Stromal cell of bone marrow (primary cell): ENCODE measurements around the gene CD72.

Experiments
- DNase-seq: peaks from one replicate; pipeline ENCODE4 v3.0.0-alpha.2; 2012; ENCODE audit warnings: low read depth

CD72 gene, protein sequence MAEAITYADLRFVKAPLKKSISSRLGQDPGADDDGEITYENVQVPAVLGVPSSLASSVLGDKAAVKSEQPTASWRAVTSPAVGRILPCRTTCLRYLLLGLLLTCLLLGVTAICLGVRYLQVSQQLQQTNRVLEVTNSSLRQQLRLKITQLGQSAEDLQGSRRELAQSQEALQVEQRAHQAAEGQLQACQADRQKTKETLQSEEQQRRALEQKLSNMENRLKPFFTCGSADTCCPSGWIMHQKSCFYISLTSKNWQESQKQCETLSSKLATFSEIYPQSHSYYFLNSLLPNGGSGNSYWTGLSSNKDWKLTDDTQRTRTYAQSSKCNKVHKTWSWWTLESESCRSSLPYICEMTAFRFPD

DNA sequence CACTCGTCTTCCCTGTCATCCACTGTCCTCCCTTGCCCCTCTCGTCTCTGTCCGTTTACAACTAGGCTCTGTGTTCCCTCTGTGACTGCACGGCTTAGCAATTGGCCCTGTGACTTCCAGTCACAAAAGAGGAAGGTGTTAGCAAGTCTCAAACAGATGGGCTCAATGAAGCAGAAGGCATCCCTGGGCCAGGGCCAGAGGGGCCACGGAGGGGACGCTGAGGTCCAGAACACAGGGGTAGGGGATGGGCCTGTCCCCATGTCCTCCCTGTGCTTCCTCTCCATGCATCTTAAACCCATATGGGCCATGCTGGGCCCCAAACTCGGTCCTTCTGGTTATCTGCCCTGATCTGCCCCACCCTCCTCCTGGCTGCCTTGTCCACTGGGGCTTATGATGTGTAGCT is at the start of gene CD72:
Gene CD72, minus strand, starts transcription at position 89 of the 403 bp plus-strand sequence. CDS start 110 bp downstream, outside the sequence.
- no peak for DNase-seq

DNA sequence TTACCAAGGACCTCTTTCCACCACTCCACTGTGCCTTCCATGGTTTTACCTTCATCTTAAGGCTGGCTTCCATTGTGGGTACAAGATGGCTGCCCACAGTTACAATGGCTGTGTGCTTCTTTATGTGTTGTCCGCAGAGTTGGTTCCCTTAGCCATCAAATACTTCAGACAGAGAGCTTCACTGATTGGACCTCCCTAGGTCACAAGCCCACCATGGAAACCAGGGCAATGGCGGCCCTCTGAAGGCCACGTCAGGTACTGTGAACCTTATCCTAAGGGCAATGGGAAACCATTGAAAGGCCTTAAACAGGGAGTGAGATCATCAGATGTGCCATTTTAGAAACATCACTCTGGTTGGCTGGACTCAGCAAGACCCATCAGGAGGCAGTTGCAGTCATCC is 49.7 kb upstream of the CD72 start:
- DNase-seq: no peak

DNA sequence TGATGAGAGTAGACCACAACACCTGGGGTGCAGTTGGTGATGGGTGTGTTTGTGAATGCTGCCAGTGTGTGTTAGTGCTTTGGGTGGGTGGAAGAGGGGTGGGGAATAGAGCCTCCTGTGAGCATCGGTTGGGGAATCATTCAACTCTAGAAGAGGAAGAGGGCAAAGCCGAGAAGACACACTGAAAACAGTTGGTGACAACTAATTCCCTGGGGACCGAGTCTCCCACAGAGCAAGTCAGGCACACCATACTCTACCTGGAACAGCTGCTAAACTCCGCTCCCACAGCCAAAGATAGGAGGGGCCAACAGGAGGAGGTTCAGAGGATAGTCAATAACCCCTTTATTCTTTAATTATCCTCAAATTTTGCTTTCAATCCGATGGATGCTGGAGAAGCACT is 48.3 kb upstream of the CD72 start:
- DNase-seq: no peak

DNA sequence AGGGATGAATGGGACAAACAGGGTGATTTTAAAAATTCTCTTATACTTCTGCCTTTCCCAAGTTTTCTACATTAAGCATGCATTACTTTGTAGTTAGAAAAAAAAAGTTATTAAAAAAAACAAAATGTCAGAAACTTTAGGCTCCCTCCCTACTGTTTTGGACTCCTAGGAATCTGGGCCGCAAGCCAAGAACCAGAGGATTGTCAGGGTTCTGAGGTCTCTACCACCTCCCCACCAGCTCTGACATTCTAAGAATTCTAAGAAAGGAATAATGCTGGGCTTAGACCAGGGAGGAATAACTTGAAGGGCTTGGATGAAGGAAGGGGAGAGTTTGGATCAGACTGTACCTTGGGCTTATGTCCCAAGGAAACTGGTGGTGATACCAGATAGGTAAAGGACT is 47.8 kb upstream of the CD72 start:
- DNase-seq: no peak

DNA sequence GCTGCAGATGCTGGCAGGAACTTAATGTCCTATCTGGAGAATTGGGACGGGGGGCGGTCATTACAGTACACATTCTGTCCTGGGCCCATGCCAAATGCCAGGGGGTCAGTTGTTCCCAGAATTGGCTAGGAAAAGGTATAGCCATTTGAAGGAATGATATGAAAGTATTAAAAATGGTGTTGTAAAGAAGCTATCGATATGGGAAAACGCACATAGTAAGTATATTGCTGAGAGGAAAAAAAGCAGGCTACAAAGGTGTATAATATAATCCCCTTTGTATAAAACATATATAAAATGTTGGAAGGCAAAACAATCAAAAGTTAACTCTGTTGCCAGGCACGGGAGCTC is 47.2 kb upstream of the CD72 start:
- DNase-seq: no peak

DNA sequence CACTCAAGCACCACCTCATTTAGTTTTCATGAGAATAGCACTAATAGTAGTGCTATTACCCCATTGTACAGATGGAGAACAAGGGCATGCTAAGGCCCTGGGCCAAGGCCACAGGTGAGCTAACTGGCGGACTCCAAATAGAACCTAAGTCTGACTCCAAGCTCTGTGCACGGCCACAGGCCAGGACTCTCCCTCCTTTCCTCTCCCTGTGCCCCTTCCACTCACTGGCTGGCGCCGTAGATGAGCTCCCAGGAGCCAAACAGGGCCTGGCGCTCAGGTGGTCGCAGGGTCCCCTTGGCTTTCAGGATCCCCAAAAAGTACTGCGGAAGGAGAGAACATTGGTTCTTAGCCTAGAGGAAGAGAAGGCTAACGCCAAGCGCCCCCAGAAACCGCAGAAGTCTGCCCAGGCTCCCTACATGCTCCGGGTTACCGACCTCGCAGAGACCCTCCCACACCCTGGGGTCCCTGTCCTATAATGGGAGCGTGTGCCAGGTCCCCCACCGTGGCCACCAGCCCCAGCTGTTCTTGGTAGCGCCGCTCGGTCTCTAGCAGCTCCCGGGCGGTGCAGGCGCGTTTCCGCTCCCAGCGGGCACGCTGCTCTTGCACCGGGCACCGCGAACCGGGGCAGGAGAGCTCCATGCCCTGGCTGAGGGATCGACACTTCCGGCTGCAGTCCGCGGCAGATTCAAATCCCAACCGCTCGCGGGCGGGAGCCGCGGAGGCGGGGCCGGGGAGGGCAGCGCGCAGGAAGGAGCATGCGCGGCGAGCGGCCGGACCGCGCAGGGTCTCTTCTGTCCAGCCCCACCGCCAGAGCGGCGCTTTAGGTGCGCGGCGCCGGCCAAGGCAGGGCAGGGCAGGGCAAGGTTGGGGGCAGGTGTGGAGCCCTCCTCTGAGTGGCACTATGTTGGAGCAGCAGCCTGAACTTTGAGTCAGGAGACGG is 46.6 kb upstream of the CD72 start, which contains the start of gene ARHGEF39:
Gene ARHGEF39, minus strand, starts transcription at position 665 of the 940 bp plus-strand sequence. Its CDS starts 26 bp downstream, at position 639.
- DNase-seq: peak; percentile 47

DNA sequence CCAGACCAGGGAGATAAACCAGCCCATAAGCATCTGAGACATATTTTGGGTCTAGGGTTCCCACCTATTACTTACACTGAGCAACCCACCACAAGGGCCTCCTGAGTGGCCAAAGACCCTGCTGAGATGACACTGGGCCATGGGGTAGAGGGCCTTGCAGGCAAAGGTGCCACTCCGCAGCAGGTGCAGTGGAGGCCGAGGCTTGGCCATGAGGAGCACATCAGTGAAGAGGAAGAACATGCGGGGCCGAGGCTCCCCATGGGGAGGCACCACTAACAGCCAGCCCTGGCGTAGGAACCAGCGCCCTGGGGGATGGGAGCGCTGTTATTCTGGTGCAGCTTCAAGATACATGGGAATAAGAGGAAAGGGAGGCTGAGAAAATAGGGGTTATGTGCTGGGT is 44.2 kb upstream of the CD72 start:
- no peak for DNase-seq

DNA sequence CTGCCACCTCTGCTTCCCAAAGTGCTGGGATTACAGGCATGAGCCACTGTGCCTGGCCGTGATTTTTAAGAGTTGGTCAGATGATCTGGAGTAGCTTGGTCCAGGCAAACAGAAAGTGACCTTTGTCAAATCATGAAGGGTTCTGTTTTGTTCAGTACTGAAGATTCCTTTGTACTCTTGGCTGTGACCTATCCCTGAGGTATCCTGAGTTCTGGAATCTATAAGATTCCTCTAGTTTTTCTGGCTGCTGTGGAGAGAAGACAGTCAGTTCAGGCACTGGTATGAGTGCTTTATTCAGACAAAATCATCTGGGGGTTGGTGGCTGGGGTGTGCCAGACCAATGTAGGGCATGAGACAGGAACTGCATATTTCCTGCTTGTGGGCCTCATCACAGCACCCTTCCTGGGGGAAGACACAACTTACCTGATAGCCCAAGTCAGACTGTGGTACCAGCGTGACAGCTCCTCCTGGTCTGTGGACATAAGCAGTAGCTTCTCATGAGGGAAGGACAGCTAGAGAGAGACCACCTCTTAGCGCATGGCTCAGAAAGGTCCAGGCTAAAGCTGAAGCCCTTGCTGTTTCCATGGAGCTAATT is 43.6 kb upstream of the CD72 start:
- no peak for DNase-seq

DNA sequence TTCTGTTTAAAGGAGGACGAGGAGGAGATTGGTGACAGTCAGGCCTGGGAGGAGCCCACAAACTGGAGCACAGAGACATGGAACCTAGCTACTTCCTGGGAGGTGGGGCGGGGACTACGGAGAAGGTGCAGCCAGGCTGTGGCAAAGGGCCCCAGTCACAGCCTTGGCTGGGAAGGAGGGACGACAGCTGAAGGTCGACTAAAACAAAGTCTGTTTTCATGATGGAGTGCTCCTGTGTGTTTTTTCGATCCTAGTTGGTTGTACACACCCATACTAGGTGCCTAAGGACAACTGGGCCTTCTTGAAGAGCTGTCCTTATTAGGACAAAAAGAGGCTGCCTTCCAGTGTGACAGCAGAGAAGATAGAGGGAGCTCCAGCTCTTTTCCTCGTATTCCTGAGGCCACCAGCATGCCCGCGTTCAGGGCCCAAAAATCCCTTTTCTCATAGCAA is 42.8 kb upstream of the CD72 start:
- no peak for DNase-seq

DNA sequence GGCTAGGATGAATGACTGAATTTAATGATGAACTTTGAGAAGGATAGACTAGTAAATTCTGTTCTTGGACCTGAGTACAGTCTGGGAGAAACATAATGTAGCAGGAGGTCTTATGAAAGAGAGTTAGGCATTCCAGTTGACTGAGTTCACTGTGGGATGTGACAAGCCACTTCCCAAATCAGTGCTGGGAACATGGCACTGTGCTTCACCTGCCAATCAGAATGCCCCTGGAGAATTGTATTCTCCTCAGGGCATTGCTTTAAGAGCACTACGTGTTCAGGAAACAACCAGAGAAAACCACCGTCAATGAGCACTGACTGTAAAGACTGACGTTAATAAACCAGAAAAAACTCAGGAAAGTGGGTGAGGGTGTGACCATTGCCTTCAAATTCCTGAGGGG is 41.1 kb upstream of the CD72 start:
- peak; percentile 56 for DNase-seq

DNA sequence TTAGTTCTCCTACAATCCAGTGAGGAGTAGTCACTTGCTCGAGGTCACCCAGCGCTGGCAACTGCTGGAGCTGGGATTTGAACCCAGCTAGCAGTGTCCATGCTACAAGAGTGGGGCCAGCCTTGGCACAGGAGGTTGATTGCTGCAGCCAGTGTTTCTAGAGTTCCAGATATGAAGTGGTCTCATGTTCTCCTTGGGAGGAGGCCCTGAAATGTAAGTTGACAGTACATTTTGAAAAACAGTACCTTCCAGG is 40.7 kb upstream of the CD72 start:
- no peak for DNase-seq

DNA sequence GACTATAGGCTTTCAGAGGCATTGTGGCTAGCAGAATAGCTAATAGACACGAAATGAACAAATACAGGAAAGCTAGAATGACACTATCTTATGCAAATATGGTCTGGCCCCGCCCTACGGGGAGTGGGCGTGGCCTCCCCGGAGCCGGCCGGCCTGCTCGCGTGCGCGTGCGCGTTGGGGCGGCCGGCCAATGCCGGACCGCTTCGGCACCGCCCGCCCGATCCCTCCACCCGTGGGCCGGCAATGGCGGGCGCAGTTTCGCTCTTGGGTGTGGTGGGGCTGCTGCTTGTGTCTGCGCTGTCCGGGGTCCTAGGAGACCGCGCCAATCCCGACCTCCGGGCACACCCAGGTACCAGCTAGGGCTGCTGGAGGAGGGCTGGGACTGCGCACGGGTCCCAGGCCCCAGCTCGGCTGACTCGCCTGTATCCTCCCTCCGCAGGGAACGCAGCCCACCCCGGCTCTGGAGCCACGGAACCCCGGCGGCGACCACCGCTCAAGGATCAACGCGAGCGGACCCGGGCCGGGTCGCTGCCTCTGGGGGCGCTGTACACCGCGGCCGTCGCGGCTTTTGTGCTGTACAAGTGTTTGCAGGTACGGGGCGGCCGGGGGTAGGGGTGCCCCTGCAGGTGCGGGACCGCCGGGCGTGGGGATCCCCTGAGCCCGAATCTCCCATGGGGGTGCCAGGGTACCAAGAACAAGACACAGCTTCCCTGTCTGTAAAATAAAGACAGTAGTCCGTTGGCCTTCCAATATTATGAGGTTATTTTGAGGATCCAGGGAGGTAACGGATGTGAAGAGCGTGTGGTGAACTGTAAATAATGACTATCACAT is 40.1 kb upstream of the CD72 start, which contains the start of gene CCDC107:
Gene CCDC107, plus strand, starts transcription at position 156 of the 831 bp plus-strand sequence. Its CDS starts 88 bp downstream, at position 244.
- DNase-seq: no peak

DNA sequence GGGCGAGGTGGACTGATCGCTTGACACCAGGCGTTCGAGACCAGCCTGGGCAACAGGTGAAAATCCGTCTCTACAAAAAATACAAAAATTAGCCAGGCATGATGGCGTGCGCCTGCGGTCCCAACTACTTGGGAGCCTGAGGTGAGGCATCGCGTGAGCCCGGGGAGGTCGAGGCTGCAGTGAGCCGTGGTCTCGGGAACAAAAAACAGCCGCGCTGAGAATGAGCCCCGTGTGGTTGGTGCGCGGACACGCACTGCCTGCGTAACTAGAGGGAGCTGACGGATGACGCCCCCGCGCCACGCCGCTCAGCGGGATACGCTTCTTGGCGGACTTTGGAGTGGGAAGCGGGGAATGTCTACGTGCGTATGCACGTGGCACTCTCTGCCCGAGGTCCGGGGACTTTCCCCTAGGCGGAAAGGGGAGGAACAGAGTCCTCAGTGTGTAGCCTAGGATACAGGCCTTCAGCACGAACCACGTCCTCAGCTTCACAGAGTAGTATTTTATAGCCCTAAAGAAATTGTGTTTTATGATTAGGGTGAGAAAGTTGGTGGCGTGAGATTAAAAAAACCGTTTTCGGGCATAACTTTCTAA is 39.4 kb upstream of the CD72 start, which contains the start of gene RMRP:
Gene RMRP, minus strand, starts transcription at position 474 of the 591 bp plus-strand sequence.
- peak; percentile 98 for DNase-seq

DNA sequence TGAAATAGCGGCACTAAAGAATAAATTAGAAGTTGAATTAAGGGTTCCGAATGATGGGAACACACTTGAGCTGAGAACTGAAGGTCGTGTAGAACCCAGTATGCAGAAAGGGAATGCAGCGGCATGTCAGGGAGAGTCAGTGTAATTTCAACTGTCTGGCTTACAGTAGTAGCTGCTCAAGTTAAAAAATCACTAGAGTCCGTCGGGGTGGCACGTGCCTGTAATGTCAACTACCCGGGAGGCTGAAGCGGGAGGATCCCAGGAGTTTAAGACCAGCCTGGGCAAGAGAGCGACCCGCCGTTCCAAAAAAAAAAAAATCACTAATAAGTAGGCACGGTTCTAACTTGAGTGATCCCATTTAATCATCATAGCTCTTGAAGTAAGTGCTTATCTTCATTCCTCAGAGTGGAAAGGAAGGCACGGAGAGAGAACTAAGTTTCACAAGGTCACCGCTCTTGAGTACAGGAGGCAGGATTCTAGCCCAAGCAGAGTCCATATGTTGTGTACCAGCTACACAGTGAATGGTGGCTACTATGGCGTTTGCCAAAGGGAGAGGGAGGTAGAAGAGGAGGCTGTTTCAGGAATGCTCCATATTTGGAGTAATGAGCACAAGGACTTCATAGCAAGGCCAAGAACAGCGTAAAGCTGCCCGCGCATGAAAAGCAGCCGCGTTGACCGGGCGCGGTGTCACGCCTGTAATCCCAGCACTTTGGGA is 38.8 kb upstream of the CD72 start:
- no peak for DNase-seq

DNA sequence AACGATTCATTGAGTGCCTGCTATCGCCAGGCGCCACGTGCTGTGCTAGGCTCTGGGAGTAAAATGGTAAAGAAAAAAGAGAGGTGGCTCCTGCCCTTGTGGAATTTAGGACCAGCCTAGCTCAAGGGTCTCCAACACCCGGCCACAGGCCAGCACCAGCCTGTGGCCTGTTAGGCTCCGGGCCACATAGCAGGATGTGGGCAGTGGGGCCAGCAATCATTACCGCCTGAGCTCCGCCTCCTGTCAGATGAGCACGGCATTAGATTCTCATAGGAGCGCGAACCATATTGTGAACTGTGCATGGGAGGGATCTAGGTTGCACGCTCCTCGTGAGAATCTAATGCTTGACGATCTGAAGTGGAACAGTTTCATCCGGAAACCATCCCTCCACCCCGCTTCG is 38.1 kb upstream of the CD72 start:
- DNase-seq: no peak

DNA sequence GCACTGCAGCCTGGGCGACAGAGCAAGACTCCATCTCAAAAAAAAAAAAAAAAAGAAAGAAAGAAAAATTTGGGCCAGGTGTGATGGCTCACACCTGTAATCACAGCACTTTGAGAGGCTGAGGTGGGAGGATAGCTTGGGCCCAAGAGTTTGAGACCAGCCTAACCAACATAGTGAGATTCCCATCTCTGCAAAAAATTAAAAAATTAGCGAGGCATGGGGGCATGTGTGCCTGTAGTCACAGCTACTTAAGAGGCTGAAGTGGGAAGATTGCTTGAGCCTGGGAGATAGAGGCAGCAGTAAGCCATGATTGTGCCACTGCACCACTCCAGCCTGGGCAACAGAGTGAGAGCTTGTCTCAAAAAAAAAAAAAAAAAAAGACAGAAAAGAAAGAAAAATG is 35.4 kb upstream of the CD72 start:
- no peak for DNase-seq

DNA sequence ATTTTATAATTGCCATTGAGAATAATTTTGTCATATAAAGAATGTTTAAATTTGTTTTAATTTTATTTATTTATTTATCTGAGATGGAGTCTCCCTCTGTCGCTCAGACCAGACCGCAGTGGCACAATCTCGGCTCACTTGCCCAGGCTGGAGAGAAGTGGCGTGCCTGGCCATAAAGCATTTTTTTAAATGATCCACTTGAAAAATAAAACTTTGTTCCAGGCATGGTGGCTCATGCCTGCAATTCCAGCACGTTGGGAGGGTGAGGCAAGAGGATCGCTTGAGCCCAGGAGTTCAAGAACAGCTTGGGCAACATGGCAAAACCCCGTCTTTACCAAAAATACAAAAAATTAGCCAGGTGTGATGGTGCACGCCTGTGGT is 34.6 kb upstream of the CD72 start:
- DNase-seq: no peak

DNA sequence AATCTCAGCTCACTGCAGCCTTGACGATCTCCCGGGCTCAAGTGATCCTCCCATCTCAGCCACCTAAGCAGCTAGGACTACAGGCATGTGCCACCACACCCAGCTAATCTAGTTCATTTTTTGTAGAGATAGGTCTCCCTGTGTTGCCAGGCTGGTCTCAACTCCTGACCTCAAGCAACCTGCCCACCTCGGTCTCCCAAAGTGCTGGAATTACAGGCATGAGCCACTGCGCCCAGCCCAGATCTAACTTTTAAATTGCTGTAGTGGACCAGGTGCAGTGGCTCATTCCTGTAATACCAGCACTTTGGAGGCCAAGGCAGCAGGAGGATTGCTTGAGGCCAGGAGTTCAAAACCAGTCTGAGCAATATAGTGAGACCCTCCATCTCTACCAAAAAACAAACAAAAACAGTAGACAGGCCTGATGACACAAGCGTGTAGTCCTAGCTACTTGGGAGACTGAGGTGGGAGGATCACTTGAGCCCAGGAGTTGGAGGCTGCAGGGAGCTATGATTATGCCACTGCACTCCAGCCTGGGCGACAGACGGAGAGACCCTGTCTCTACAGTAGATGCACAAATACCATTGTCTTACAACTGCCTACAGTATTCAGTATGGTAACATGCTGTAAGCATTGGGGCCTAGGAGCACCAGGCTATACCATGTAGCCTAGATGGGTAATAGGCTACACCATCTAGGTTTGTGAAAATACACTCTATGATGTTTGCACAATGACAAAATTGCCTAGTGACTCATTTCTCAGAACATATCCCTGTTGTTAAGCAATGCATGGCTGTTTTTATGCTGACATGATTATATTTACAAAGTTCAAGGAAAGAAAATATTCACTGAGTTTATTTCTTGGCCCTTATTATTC is 34.0 kb upstream of the CD72 start:
- no peak for DNase-seq

DNA sequence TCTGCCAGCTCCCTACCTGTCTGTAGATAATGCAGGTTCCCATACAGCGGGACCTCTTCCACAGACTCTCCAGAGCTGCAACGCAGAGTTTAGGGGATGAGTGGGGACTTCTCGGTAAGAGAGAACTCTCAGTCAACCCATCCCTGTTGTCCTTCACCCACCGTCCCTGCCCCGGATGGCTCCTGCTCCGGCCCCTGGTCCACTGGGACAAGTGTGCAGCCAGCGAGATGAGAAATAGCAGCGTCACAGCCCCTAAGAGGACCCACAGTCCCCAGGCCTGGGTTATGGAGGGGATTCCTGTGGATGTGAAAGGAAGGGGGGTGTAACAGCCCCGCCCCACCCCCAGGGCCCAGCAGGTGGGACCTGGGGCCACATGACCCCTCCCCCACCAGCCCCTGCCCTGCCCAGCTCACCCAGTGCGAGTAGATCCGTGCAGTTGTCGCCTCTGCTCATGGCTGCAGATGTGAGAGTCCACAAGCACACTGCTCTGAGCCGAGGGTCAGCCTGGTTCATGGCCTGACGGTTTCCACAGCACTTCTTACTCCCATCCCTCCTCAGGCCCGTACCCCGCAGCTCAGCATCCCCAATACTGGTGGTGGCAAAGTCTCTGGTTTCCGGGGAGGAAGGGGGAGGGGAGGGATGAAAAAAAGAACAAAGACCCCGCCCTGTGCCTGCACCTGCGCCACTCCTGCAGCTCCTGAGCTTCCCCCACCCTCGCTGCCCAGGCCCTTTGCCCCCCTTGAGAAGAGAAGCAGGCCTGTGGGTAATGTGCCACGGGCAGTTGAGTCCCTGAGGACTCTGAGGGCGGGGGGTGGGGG is 32.3 kb upstream of the CD72 start, which contains the start of gene SIT1:
Gene SIT1, minus strand, starts transcription at position 591 of the 818 bp plus-strand sequence. Its CDS starts 78 bp downstream, at position 513.
- no peak for DNase-seq
